GM12878 (cell line): ENCODE results near the gene MCOLN1. TPM values are rescaled to one million over a fixed set of nuclear protein-coding genes. Genes with fewer than 3 reads are reported as not detected.

Experiments used
- ATAC-seq: fragments of 200-7000 bp; cut with Tn5 transposase; 3 replicates; pipeline ENCODE4 v1.9.1; 2020; ENCODE audit warnings: mild to moderate bottlenecking, moderate library complexity
- BruUV-seq: library from RNA; stranded (reverse); fragments of 400-500 nt; replicated peaks from 2 replicates; lab custom pipeline; 2021; lab: Mats Ljungman, UMichigan
- CTCF ChIA-PET: fragments of 300-600 bp; sonication (Branson Sonifier 250); formaldehyde crosslinking; extraction: SDS; loops from one replicate; lab custom pipeline; 2021; ENCODE audit warnings: inconsistent platforms; lab: Yijun Ruan, JAX
- POLR2A ChIA-PET: fragments of 350-600 bp; formaldehyde crosslinking; extraction: SDS; loops from one replicate; lab custom pipeline; 2021; ENCODE audit warnings: inconsistent platforms; lab: Charles Lee
- RAD21 ChIA-PET: fragments of 300-600 bp; sonication (Branson Sonifier 250); formaldehyde crosslinking; loops from one replicate; lab custom pipeline; 2023; ENCODE audit warnings: antibody characterized with exemption; ENCODE audit not compliant: unreplicated experiment; lab: Charles Lee
- SMC1A ChIA-PET: fragments of 300-600 bp; sonication (Branson Sonifier 250); formaldehyde crosslinking; loops from one replicate; lab custom pipeline; 2023; ENCODE audit not compliant: unreplicated experiment, uncharacterized antibody; lab: Charles Lee
- DNase-seq: peaks from one replicate; pipeline ENCODE4 v3.0.0-alpha.2; 2011; ENCODE audit warnings: low read depth, low spot score
- FAIRE-seq: peaks from 3 replicates; lab custom pipeline; 2011; peaks lifted over from hg19 to GRCh38; lab: Jason Lieb, UNC
- H2AFZ ChIP-seq: 2 replicates; pipeline ENCODE4 v1.6.0; 2011; ENCODE audit warnings: low read depth, low read length, control low read depth; ENCODE audit not compliant: control insufficient read depth
- H3K27ac ChIP-seq: 2 replicates; pipeline ENCODE4 v1.5.1; 2011; ENCODE audit warnings: control low read depth; ENCODE audit not compliant: control insufficient read depth, insufficient read depth
- H3K27me3 ChIP-seq, 2 experiments: replicated peaks in 1 of 2; 2 replicates each; pipeline versions ENCODE4 v1.6.0 to v1.6.1; 2011; ENCODE audit warnings: low read length in 1 of 2; ENCODE audit not compliant: control insufficient read depth in 2 of 2, insufficient read depth in 2 of 2
- H3K36me3 ChIP-seq, 2 experiments: 2 replicates each; pipeline ENCODE4 v1.5.1; 2011; ENCODE audit warnings: low read length in 1 of 2; ENCODE audit not compliant: control insufficient read depth in 2 of 2, insufficient read depth in 2 of 2
- H3K4me1 ChIP-seq: 2 replicates; pipeline ENCODE4 v1.6.1; 2011; ENCODE audit warnings: mild to moderate bottlenecking, low read length, moderate library complexity, mixed read lengths; ENCODE audit not compliant: control insufficient read depth, insufficient read depth
- H3K4me2 ChIP-seq: 2 replicates; pipeline ENCODE4 v1.6.0; 2011; ENCODE audit warnings: control low read depth; ENCODE audit not compliant: control insufficient read depth, insufficient read depth
- H3K4me3 ChIP-seq: fragments of 200-600 bp; sonication (generic); 2 replicates; pipeline ENCODE4 v1.5.1; 2016
- H3K79me2 ChIP-seq: 2 replicates; pipeline ENCODE4 v1.6.0; 2011; ENCODE audit warnings: low read length; ENCODE audit not compliant: control insufficient read depth, insufficient read depth
- H3K9ac ChIP-seq: 2 replicates; pipeline ENCODE4 v1.8.0; 2011; ENCODE audit warnings: low read length, control low read depth, mixed read lengths; ENCODE audit not compliant: control insufficient read depth, insufficient read depth
- H3K9me3 ChIP-seq: replicated peaks from 3 replicates; pipeline ENCODE4 v1.5.1; 2011; ENCODE audit warnings: mild to moderate bottlenecking, low read length; ENCODE audit not compliant: control insufficient read depth, insufficient read depth
- H4K20me1 ChIP-seq: 2 replicates; pipeline ENCODE4 v1.6.0; 2011; ENCODE audit not compliant: control insufficient read depth, insufficient read depth
- DPF2 ChIP-seq: fragments of 450-650 bp; IDR thresholded peaks from 2 replicates; pipeline ENCODE4 v1.6.1; 2017; ENCODE audit warnings: mild to moderate bottlenecking
- E2F8 ChIP-seq: fragments of 450-650 bp; IDR thresholded peaks from 2 replicates; pipeline ENCODE4 v1.6.1; 2018; ENCODE audit warnings: mild to moderate bottlenecking, low read depth, moderate library complexity; ENCODE audit not compliant: partially characterized antibody
- LARP7 ChIP-seq: fragments of 450-650 bp; IDR thresholded peaks from 2 replicates; pipeline ENCODE4 v1.6.1; 2017; ENCODE audit warnings: mild to moderate bottlenecking
- RUNX3 ChIP-seq: IDR thresholded peaks from 2 replicates; pipeline ENCODE4 v1.6.1; 2012; ENCODE audit warnings: low read length, inconsistent platforms
- SUZ12 ChIP-seq: fragments of 200-600 bp; sonication (generic); IDR thresholded peaks from one replicate; pipeline ENCODE4 v1.6.1; 2018; ENCODE audit warnings: antibody characterized with exemption, mild to moderate bottlenecking; ENCODE audit not compliant: unreplicated experiment
- ZNF622 ChIP-seq: fragments of 450-650 bp; IDR thresholded peaks from 2 replicates; pipeline ENCODE4 v1.6.1; 2017; ENCODE audit warnings: mild to moderate bottlenecking, inconsistent platforms
- WGBS: methylation state at CpG from one replicate; pipeline ENCODE4 v1.1.6; 2016; ENCODE audit warnings: low lambda C conversion rate; ENCODE audit not compliant: insufficient replicate concordance, insufficient coverage; ENCODE audit errors: missing lambda C conversion rate; 5-methylcytosine and 5-hydroxymethylcytosine counted together
- in situ Hi-C: fragments of 300-500 bp; cut with MboI; formaldehyde crosslinking; loops from 9 replicates; pipeline ENCODE4 v1.14.3; 2018; ENCODE audit warnings: mixed read lengths
- intact Hi-C: fragments of 100-400 bp; cut with micrococcal nuclease; formaldehyde crosslinking; loops from one replicate; pipeline ENCODE4 v1.14.2; 2022; ENCODE audit not compliant: unreplicated experiment
- polyA plus RNA-seq, 11 experiments: library from polyadenylated mRNA; depleted of rRNA in 4 of 11; unstranded in 6 of 11; stranded (reverse) in 5 of 11; fragments of >200 nt; fragmentation: Nextera tagmentation in 4 of 11; fragmentation: Illumina TruSeq in 1 of 11; extraction: Ambion mirVana in 4 of 11; extraction: Trizol in 1 of 11; gene quantifications; 1 replicate in 1 of 11; 2 replicates in 10 of 11; pipeline versions ENCODE4 v1.2.1 to v1.2.3, GENCODE V29; 2011 to 2016; ENCODE audit warnings: inconsistent platforms in 2 of 11, missing spikeins in 2 of 11, low read depth in 1 of 11
- total RNA-seq, 4 experiments: library from RNA; depleted of rRNA in 3 of 4; stranded (reverse); fragments of >200 nt in 3 of 4; fragmentation: Illumina TruSeq in 1 of 4; extraction: Trizol in 1 of 4; gene quantifications; 2 replicates each; pipeline versions ENCODE4 v1.2.1 to v1.2.3, GENCODE V29; 2013 to 2021

Gene MCOLN1
- total and polyA plus RNA-seq, 10 of the 15 experiments (the other 5 are each of a cell fraction or from before 2014, with no cell fraction given) = 0.42 to 15.6 (median 4.9) TPM

- no peak for TF ChIP-seq E2F8
- no peak for TF ChIP-seq SUZ12
- no peak for TF ChIP-seq RUNX3
These were observed 29.9 kb upstream of the MCOLN1 start (continued) for GRCh38 chr19:7492558-7492957.

- no peaks in the 10 kb centered on the region for H3K4me1 ChIP-seq
- no peak overlapping the region for H3K27ac ChIP-seq
- CTCF ChIA-PET = no interaction called here
- intact Hi-C loops = no loop called here
- 72% methylated on average over 13 of the region's 13 CpGs for WGBS
- H3K36me3 ChIP-seq = no peaks in the 10 kb centered on the region
- H3K27me3 ChIP-seq = no peaks in the 10 kb centered on the region
- no peak overlapping the region for H2AFZ ChIP-seq
- TF ChIP-seq DPF2 (no peak), ZNF622 (no peak), LARP7 (no peak)
- POLR2A ChIA-PET = no interaction called here
- in situ Hi-C loops = no loop called here
- H3K4me2 ChIP-seq = no peak overlapping the region
- RAD21 ChIA-PET = no interaction called here
- no peak overlapping the region for H3K4me3 ChIP-seq
- no TSS peak for BruUV-seq
- FAIRE-seq (no peak), DNase-seq (no peak), ATAC-seq (no peak)
- no peak overlapping the region for H3K9ac ChIP-seq
- no peaks in the 10 kb centered on the region for H3K9me3 ChIP-seq
- H3K79me2 ChIP-seq = no peaks in the 10 kb centered on the region
- SMC1A ChIA-PET = no interaction called here
- H4K20me1 ChIP-seq = no peaks in the 10 kb centered on the region
These were observed 27.9 kb upstream of the MCOLN1 start for GRCh38 chr19:7494416-7495098.
